Measurements from ENCODE around the gene TMEM165. TPM values are rescaled to one million over a fixed set of nuclear protein-coding genes. Genes with fewer than 3 reads are reported as not detected.

TMEM165 gene
- total RNA-seq, 3 donors from 2014 or later, result 165 to 386 (median 204) TPM

GRCh38 chr4:55386840-55387239 lies 8.9 kb upstream of the TMEM165 start:
- intact Hi-C loops (cut with DNase I; ENCODE audit: low total_unique reads), result no loop called here
- Histone ChIP-seq H3K27ac (no peak overlapping the region), H3K27me3 (no peaks in the 10 kb centered on the region), H3K9me3 (no peaks in the 10 kb centered on the region), H3K4me1 (no peaks in the 10 kb centered on the region), H3K4me3 (no peak overlapping the region), H3K36me3 (no peaks in the 10 kb centered on the region)
- no peak for TF ChIP-seq POLR2A (IDR thresholded peaks at IDR 0.05)
- TF ChIP-seq POLR2AphosphoS5 (IDR thresholded peaks at IDR 0.05), result no peak
- TF ChIP-seq CTCF (IDR thresholded peaks at IDR 0.05), result no peak
- no peak for DNase-seq (ENCODE audit: low spot score in 2 of 2)

GRCh38 chr4:55393461-55394320 lies 2.1 kb upstream of the TMEM165 start:
- no peaks in the 10 kb centered on the region for H3K27me3 ChIP-seq
- no peaks in the 10 kb centered on the region for H3K4me1 ChIP-seq
- intact Hi-C loops (cut with DNase I; ENCODE audit: low total_unique reads), result no loop called here
- no peak overlapping the region for H3K4me3 ChIP-seq
- H3K27ac ChIP-seq, result no peak overlapping the region
- H3K36me3 ChIP-seq, result no peaks in the 10 kb centered on the region
- TF ChIP-seq POLR2A (IDR thresholded peaks at IDR 0.05) (no peak), CTCF (IDR thresholded peaks at IDR 0.05) (no peak), POLR2AphosphoS5 (IDR thresholded peaks at IDR 0.05) (no peak)
- H3K9me3 ChIP-seq, result no peaks in the 10 kb centered on the region
- DNase-seq (ENCODE audit: low spot score in 2 of 2), result no peak

GRCh38 chr4:55395218-55395528 lies 584 bp upstream of the TMEM165 start:
- peaks cover 0 to 4% of the 10 kb centered on the region in 2 donors for H3K4me1 ChIP-seq
- peak overlapping the region; percentile 92 to 97 (median 94) for H3K4me3 ChIP-seq
- DNase-seq (ENCODE audit: low spot score in 2 of 2), result no peak
- no peak for TF ChIP-seq CTCF (IDR thresholded peaks at IDR 0.05)
- no peaks in the 10 kb centered on the region for H3K27me3 ChIP-seq
- no peaks in the 10 kb centered on the region for H3K36me3 ChIP-seq
- H3K9me3 ChIP-seq, result no peaks in the 10 kb centered on the region
- intact Hi-C loops (cut with DNase I; ENCODE audit: low total_unique reads), result no loop called here
- H3K27ac ChIP-seq, result peak overlapping the region; percentile 99

GRCh38 chr4:55396308-55397125 lies 760 bp downstream of the TMEM165 start:
- intact Hi-C loops (cut with DNase I; ENCODE audit: low total_unique reads), result no loop called here

GRCh38 chr4:55397126-55397436 lies 1.3 kb downstream of the TMEM165 start:
- TF ChIP-seq CTCF (IDR thresholded peaks at IDR 0.05), result no peak
- no peak for TF ChIP-seq POLR2A (IDR thresholded peaks at IDR 0.05)
- TF ChIP-seq POLR2AphosphoS5 (IDR thresholded peaks at IDR 0.05), result peak in 1 of 3 donors; percentile 49
- peak in 1 of 2 donors; percentile 19 for DNase-seq (ENCODE audit: low spot score in 2 of 2)
- peak overlapping the region; percentile 92 to 97 (median 94) for H3K4me3 ChIP-seq
- H3K36me3 ChIP-seq, result no peaks in the 10 kb centered on the region
- intact Hi-C loops (cut with DNase I; ENCODE audit: low total_unique reads), result no loop called here
- H3K9me3 ChIP-seq, result no peaks in the 10 kb centered on the region
- H3K27me3 ChIP-seq, result no peaks in the 10 kb centered on the region
- peak overlapping the region; percentile 99 for H3K27ac ChIP-seq
- peaks cover 0 to 4% of the 10 kb centered on the region in 2 donors for H3K4me1 ChIP-seq

More at GRCh38 chr4:55396308-55397125, 760 bp downstream of the TMEM165 start:
- H3K9me3 ChIP-seq, result no peaks in the 10 kb centered on the region
- DNase-seq (ENCODE audit: low spot score in 2 of 2), result peak in 1 of 2 donors; percentile 21
- H3K4me3 ChIP-seq, result peak overlapping the region; percentile 92 to 97 (median 94)
- peak overlapping the region; percentile 99 for H3K27ac ChIP-seq
- H3K36me3 ChIP-seq, result no peaks in the 10 kb centered on the region
- no peaks in the 10 kb centered on the region for H3K27me3 ChIP-seq
- peaks cover 0 to 4% of the 10 kb centered on the region in 2 donors for H3K4me1 ChIP-seq
- TF ChIP-seq POLR2AphosphoS5 (IDR thresholded peaks at IDR 0.05), result peak; percentile 9 to 35 (median 28)
- no peak for TF ChIP-seq POLR2A (IDR thresholded peaks at IDR 0.05)
